ENCODE measurements around the gene GLRB.
"Not testable (repeated sequence)": the region's sequence is repeated elsewhere in the genome, so short reads cannot be mapped to it uniquely, and the experiment has no call there.

Gene GLRB

DNA sequence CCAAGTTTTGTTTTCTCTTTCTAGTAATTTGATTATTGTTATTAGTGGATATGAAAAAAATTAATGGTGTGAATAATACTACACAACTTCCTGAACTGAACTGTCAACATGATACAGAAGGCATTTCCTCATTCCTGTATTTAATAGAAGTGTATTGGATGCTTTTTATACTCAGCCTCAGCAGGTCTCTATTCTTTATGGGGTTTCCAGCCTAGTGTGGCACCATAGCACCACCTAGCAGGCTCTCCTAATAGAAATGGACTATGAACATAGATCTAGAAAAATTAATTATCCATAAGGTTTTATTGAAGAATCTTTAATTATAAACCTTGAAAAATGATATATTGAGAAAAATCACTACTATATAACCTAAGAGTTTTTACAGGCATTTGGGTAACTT lies 52.4 kb downstream of the GLRB start:
- no peak for DNase-seq (ENCODE audit: low read depth)

DNA sequence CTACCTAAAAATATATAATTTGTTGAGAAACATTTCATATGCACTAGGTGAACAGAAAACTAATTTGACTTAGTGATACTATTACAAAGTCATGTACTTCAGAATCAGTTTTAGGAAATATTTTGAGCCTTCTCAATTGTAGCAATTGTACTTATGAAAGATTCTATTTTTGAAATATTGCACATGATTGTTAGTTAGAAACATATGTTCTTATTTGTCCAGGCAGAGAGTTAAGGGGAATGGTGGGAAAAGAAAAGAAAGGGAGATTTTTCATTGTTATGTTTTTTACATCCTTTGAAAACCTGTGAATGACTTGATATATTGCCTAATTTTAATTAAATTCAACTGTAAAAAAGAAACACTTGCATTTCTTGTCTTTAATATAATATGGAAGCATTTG lies 66.0 kb downstream of the GLRB start:
- no peak for DNase-seq (ENCODE audit: low read depth)

DNA sequence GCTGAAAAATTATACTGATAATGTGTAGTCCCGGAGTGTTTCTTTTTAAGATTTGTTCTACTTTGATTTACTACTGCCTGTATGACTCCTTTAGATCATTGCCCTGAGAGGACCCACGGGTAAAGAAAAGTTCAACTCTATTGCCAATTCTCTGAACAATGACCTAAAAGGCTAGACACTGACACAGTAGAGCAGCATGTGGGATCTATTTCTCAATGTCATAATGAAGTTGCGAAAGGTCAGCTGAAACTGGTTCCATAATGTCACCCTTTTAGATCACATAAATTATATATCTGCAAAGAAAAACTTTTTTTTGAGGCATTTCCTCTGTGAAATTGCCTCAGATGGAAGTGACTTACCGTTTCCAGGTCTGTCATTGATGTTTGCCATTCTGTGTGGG lies 67.4 kb downstream of the GLRB start:
- no peak for DNase-seq (ENCODE audit: low read depth)

DNA sequence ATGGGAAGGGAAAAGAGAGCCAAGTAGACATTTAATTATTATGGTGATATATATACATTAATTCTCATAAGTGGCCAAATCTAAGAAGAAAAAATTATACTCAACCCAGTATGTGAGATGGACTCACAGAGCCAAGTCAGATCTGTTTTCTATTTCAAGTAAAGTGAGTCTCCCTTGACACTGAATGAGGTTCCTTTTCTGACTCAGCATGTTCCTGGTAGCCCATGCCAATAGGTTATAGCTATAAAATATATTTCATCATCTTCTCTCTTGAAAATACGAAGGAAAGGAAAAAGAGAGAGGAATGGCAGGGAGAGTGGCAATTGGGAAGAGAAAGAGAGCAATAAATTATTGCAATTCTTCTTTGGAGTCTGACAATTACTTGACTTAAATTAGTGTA lies 75.8 kb downstream of the GLRB start:
- no peak for DNase-seq (ENCODE audit: low read depth)

DNA sequence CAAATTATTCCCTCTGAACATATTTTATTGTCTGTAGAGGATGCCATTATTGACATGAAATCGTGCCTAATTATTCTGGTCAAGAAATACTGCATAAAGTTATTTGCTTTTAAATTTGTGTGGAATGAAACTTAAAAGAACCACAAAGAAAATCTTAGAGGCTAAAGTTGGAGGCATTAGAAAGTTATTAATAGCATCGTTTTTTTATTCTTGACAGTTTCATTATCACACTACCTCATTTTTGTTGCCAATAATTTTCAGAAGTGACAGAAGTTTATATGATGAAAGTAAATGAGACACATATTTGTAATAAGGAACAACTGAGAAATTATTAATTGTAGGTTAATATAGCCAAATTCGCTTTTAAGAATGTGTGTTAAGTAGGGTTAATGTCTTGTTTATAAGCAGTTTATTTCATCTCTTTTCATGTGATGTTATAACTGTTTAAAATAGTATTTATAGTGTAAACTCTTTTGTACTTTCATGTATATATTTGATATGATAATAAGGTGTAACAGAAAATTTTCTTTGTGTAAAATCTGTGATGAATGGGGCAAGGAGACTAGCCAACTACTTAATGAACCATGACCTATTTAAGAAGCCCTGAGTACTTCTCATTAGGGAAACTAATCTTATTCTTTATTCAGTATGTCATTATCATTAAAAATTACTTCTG lies 90.1 kb downstream of the GLRB start:
- DNase-seq (ENCODE audit: low read depth) = no peak

DNA sequence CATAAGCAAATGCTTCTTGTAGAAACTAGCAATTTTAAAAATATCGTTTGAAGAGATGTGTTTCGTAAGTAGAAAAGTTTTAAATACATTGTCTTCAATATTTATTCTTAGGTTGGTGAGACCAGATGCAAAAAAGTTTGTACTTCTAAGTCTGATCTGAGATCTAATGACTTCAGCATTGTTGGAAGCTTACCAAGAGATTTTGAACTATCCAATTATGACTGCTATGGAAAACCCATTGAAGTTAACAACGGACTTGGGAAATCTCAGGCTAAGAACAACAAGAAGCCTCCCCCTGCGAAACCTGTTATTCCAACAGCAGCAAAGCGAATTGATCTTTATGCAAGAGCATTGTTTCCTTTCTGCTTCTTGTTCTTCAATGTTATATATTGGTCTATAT lies 94.4 kb downstream of the GLRB start:
- DNase-seq (ENCODE audit: low read depth) = no peak

DNA sequence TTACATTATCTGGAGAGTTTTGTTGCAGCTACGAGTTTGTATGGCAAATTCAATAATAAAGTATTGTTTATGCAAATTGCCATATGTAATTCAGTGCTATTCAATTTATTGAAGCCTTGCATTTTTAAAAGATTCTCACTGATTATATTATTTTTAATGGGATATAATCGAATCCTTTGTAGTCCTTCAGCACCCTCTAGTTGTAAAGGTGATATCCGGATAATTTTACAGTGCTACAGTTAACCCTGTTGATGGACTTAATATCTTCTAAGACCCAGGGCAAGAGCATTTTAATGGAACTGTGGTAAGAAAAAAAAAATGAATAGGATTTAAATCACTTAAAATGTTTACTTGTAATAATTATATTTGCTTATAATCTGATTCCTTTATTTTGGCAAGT lies 96.1 kb downstream of the GLRB start:
- no peak for DNase-seq (ENCODE audit: low read depth)

DNA sequence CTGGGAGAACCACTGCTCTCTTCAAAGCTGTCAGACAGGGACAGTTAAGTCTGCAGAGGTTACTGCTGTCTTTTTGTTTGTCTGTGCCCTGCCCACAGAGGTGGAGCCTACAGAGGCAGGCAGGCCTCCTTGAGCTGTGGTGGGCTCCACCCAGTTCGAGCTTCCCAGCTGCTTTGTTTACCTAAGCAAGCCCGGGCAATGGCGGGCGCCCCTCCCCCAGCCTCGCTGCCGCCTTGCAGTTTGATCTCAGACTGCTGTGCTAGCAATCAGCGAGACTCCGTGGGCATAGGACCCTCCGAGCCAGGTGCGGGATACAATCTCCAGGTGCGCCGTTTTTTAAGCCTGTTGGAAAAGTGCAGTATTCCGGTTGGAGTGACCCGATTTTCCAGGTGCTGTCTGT lies 104.3 kb downstream of the GLRB start:
- DNase-seq (ENCODE audit: low read depth) = not testable (repeated sequence)

DNA sequence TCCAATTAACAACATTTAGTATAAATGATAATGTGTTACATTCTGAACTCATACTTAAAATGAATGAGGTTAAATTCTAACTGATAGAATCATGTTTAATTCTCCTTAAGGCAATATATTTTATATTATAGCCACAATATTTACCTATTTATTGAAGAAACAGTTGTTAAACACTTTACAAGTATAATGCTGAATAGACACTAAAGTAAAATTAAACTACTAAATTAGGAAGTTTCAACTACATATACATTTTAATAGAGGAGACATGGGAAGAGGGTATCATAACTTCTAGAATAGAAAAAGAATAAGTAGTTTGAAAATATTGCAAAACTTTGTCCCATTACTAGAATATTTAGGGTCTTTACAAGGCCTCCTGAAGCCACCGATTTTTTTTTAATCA lies 108.3 kb downstream of the GLRB start:
- DNase-seq (ENCODE audit: low read depth) = no peak

DNA sequence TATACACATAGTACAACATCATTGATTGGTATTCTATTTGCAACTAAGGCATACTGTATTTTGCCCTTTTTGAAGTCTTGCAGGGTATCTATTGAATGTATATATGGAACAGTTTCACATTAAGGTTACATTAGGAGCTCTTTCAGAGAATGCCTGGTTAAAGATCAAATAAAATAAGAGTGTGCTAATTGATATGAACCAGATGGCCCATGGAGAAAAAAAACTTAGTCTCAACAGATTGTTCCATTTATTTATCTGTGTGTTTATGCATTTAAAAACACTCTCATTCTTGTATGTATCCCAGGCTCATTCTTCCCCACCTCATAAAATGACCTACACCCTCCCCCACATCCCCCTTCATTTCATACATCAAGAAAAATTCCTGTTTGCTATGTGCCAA lies 109.4 kb downstream of the GLRB start:
- DNase-seq (ENCODE audit: low read depth) = no peak

DNA sequence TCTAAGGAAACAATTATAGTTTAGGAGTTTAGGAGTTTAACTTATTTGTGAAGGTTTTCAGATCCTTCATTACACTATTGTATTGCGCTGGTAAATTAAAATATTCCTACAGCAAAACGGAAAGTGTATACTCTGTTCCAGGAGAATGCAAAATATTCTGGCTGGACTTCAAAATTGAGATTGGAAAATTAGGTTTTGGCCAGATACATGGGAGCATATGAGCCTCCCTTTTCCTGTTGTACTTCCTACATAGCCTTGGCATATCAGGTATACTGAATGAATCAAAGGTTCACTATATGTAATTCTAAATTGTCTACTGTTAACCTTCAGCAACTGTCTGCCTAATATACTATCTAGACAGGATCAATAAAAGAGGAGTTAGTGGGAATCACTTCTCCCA lies 119.4 kb downstream of the GLRB start:
- no peak for DNase-seq (ENCODE audit: low read depth)

DNA sequence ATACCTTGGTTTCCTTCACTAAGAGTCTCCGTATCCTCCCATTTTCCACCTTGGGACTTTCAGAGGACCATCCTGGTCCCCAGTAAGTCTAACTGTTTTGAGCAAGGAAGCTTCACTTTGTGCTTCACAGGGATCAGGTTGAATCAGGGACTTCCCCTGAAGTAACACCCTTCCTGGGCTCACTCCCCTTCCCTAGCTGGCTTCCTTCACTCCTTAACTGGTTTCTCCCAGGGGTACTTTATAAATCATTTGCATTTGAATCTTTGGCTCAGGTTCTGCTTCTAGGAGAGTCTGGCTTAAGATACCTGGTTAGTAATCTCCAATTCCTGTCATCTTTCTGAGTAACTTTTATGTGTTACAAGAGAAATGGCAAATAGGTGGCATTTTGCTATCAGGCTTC lies 120.1 kb downstream of the GLRB start:
- DNase-seq (ENCODE audit: low read depth) = no peak

DNA sequence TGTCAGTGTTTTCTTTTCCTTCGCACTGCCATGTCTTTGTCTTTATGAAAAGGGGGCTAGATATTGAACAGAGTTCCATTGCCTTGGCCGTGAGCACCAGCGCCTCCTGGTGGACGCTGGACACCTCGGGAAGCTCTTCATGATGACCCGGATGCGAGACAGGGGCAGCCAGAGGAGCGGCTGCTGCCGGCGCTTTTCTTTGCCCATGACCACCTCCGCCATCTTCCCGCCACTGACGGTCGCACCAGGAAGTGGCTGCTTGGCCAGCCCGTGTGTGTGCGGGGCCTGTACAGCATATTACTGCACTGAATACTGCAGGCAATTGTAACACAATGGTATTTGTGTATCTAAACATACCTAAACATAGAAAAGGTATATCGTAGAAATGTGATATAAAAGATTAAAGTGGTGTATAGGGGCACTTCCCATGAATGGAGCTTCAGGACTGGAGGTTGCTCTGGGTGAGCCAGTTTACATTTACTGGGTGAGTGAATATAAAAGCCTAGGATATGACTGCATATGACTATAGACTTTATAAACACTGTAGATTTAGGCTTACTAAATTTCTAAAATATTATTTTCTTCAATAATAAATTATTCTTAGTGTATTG lies 128.8 kb downstream of the GLRB start:
- DNase-seq (ENCODE audit: low read depth) = no peak

DNA sequence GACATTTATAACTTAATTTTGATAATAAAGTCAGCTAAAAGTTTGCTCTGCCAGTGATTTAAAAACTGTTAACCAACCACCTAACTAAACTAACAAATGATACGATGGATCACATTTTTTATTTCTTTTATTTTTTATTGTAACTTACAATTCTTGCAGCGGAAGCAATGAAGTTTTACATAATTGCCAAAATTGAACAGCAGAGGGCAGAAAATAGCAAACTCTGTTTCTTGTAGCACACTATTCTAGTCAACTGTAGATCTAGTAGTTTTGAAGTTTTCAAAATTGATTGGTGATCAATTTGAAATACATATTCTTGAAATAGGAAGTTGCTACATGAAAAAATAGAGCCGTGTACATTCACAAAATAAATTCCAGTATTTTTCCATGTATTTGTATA lies 141.8 kb downstream of the GLRB start:
- no peak for DNase-seq (ENCODE audit: low read depth)

DNA sequence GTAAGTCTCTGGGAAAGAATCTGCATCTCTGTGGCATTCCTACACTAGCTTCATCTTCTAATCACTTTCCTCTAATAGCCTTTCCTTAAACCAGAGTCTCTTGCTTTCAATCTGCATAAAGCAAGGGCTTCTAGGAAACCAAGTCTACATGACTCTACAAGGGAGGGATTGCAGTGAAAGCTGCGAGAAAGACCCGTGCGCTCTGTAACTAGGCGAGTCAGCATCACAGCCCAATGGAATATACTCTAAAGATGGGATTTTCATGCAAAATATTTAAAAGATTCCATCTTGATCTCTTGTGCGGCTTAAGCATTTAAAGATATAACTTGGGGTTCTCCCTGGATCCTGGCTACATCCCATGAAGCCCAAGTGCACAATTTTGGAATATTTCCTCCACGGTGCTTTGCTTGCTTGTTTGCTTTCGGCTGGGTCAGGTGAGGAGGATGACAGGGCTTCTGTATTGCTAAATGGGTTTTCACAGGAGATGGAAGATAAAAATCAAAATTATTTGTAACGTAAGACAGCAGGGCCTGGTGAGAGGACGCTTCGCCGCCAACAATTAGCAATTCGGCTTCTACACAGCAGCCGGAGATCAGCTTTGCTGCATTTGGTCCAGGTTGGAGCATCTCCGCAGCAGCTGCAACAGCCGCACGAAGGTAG lies 143.9 kb downstream of the GLRB start:
- no peak for DNase-seq (ENCODE audit: low read depth)

DNA sequence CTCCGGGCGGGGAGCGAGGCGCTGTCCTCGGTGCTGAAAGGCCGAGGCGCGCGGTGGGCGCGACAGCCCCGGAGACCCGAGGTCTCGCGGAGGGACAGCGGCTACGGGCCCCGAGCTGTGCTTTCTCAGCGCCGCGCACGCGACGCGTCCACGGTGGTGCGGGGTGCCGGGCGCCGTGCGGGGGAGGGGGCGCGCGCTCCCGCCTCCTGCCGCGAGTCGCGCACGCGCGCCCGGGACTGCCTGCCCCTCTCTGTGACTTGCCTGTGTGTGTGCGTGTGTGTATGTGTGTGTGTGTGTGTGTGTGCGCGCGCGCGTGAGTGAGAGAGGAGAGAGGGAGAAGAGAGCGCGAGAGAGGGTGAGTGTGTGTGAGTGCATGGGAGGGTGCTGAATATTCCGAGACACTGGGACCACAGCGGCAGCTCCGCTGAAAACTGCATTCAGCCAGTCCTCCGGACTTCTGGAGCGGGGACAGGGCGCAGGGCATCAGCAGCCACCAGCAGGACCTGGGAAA lies 144.5 kb downstream of the GLRB start, which contains the start of gene GRIA2:
TSS of gene GRIA2 (plus strand) at position 358 of the 511 bp plus-strand sequence. CDS start 315 bp downstream, outside the sequence.
- DNase-seq (ENCODE audit: low read depth) = no peak

DNA sequence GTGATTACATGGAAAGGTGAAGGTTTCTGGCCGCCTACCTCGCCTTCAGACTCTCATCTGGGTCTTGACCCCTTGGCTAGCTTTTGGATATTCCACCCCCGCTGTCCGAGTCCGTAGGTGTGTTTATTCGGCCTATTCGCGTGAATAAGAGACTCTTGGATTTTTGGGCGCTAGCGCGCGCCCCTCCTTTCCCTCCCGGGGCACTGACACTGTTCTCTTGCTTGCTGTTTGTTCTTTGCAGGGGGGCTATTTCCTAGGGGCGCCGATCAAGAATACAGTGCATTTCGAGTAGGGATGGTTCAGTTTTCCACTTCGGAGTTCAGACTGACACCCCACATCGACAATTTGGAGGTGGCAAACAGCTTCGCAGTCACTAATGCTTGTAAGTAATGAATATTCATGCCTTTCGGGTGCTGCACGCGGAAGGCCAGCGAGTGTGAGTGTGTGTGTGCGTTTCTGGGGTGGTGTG lies 145.5 kb downstream of the GLRB start:
- DNase-seq (ENCODE audit: low read depth) = no peak

All from stimulated activated CD8-positive, alpha-beta memory T cell treated with anti-CD3 and anti-CD28 coated beads, Interleukin-15, amount 100 ng/mL, for 1 hour (primary cell).